GM18519 (cell line): ENCODE results near the gene LPCAT3.

Source experiments
- ATAC-seq: cut with Tn5 transposase; IDR thresholded peaks from one replicate; pipeline ENCODE4 v1.9.1; 2021; ENCODE audit warnings: mild to moderate bottlenecking, moderate library complexity; ENCODE audit not compliant: unreplicated experiment, low FRiP score

LPCAT3 gene

GRCh38 chr12:6965714-6966113, 52.6 kb downstream of the LPCAT3 start:
- no peak for ATAC-seq

GRCh38 chr12:6965026-6965661, 53.1 kb downstream of the LPCAT3 start:
- ATAC-seq = no peak

GRCh38 chr12:6964605-6965025, 53.7 kb downstream of the LPCAT3 start:
- no peak for ATAC-seq

- no peak for ATAC-seq
Measured at GRCh38 chr12:6963791-6964413, 54.4 kb downstream of the LPCAT3 start.

GRCh38 chr12:6963016-6963731, 55.1 kb downstream of the LPCAT3 start:
- ATAC-seq = no peak

- ATAC-seq = no peak
Measured at GRCh38 chr12:6962285-6963015, 55.8 kb downstream of the LPCAT3 start.

- ATAC-seq = no peak
Measured at GRCh38 chr12:6961695-6962284, 56.5 kb downstream of the LPCAT3 start.

- ATAC-seq = no peak
Measured at GRCh38 chr12:6961278-6961694, 57.0 kb downstream of the LPCAT3 start.

GRCh38 chr12:6960593-6961277, 57.5 kb downstream of the LPCAT3 start:
- no peak for ATAC-seq

- ATAC-seq = no peak
Measured at GRCh38 chr12:6959805-6960592, 58.3 kb downstream of the LPCAT3 start.

- no peak for ATAC-seq
Measured at GRCh38 chr12:6959058-6959804, 59.0 kb downstream of the LPCAT3 start.

- ATAC-seq = no peak
Measured at GRCh38 chr12:6958609-6959057, 59.6 kb downstream of the LPCAT3 start.

- ATAC-seq = no peak
Measured at GRCh38 chr12:6957741-6958608, 60.3 kb downstream of the LPCAT3 start.

- ATAC-seq = no peak
Measured at GRCh38 chr12:6957151-6957701, 61.0 kb downstream of the LPCAT3 start.

GRCh38 chr12:6956021-6956727, 62.1 kb downstream of the LPCAT3 start:
- ATAC-seq = no peak

GRCh38 chr12:6955108-6956020, 62.9 kb downstream of the LPCAT3 start:
- no peak for ATAC-seq
